GM19238 (cell line): ENCODE measurements around the gene NT5C3B.
"Not testable (repeated sequence)": the region's sequence is repeated elsewhere in the genome, so short reads cannot be mapped to it uniquely, and the experiment has no call there.

Source experiments
- DNase-seq: peaks from one replicate; pipeline ENCODE4 v3.0.0; 2011; ENCODE audit warnings: low spot score; ENCODE audit not compliant: insufficient read length

NT5C3B gene

GRCh38 chr17:41835800-41836549, at the start of gene NT5C3B:
TSS of gene NT5C3B (minus strand) at chr17:41836232. CDS start at chr17:41836193, 39 bp downstream.
- DNase-seq = peak; percentile 74

GRCh38 chr17:41885733-41886132, 49.7 kb upstream of the NT5C3B start:
- no peak for DNase-seq

- no peak for DNase-seq
Measured at GRCh38 chr17:41882756-41883155, 46.7 kb upstream of the NT5C3B start.

GRCh38 chr17:41880130-41880529, 44.1 kb upstream of the NT5C3B start:
- DNase-seq = no peak

- not testable (repeated sequence) for DNase-seq
Measured at GRCh38 chr17:41874293-41874670, 38.2 kb upstream of the NT5C3B start.

GRCh38 chr17:41873559-41874292, 37.7 kb upstream of the NT5C3B start:
- no peak for DNase-seq

GRCh38 chr17:41871789-41872188, 35.8 kb upstream of the NT5C3B start:
- DNase-seq = no peak

- no peak for DNase-seq
Measured at GRCh38 chr17:41870627-41871026, 34.6 kb upstream of the NT5C3B start.

- no peak for DNase-seq
Measured at GRCh38 chr17:41870097-41870496, 34.1 kb upstream of the NT5C3B start.

- no peak for DNase-seq
Measured at GRCh38 chr17:41869426-41869825, 33.4 kb upstream of the NT5C3B start.

GRCh38 chr17:41868568-41868967, 32.5 kb upstream of the NT5C3B start:
- DNase-seq = no peak

- no peak for DNase-seq
Measured at GRCh38 chr17:41865596-41865893, 29.5 kb upstream of the NT5C3B start.

- DNase-seq = peak; percentile 87
Measured at GRCh38 chr17:41864836-41865595, 29.0 kb upstream of the NT5C3B start, which contains the start of gene KLHL11. TSS of gene KLHL11 (minus strand) at chr17:41865423. CDS start at chr17:41865370, 53 bp downstream.

GRCh38 chr17:41864498-41864835, 28.4 kb upstream of the NT5C3B start:
- DNase-seq = no peak

- DNase-seq = no peak
Measured at GRCh38 chr17:41863074-41863848, 27.2 kb upstream of the NT5C3B start.

GRCh38 chr17:41860254-41860931, 24.4 kb upstream of the NT5C3B start:
- no peak for DNase-seq

- not testable (repeated sequence) for DNase-seq
Measured at GRCh38 chr17:41851382-41851781, 15.3 kb upstream of the NT5C3B start.

GRCh38 chr17:41849251-41849990, 13.4 kb upstream of the NT5C3B start:
- no peak for DNase-seq

- DNase-seq = no peak
Measured at GRCh38 chr17:41848788-41849187, 12.8 kb upstream of the NT5C3B start.

GRCh38 chr17:41844971-41845370, 8.9 kb upstream of the NT5C3B start:
- no peak for DNase-seq
